ENCODE measurements around the gene EFTUD2.

EFTUD2 gene

DNA sequence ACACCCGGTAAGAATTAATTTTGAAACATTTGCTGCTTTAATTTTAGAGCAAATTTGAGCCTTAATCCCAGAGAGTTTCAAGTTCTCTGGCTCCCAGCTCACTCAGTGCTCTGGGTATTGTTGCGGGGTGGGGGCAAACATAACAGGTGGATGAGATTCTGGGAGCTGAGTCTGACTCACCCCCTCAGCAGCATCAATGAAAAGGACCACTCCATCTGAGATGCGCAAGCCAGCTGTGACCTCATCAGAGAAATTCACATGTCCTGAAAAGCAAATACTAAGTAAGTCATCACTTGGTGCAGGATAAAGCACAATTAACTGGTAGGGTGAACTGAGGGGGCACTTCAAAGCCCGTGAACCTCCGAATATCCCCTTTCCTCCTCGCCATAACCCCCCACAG, 19.9 kb downstream of the EFTUD2 start:
- Histone ChIP-seq H3K36me3 (ENCODE audit: insufficient read depth, low read length) (peaks cover 87% of the 10 kb centered on the region), H3K9me3 (ENCODE audit: low read length) (no peaks in the 10 kb centered on the region), H3K27ac (ENCODE audit: low read depth, low read length, poor library complexity, severe bottlenecking) (no peak overlapping the region), H3K9me2 (ENCODE audit: low read depth, low read length) (no peaks in the 10 kb centered on the region), H3K4me2 (ENCODE audit: low read length) (no peak overlapping the region), H3K27me3 (ENCODE audit: insufficient read depth, low read length) (no peaks in the 10 kb centered on the region), H4K20me1 (ENCODE audit: insufficient read depth, low read length) (no peaks in the 10 kb centered on the region), H3K9ac (ENCODE audit: low read length) (no peak overlapping the region), H3K79me2 (ENCODE audit: insufficient read depth, low read length) (no peaks in the 10 kb centered on the region), H3K4me3 (ENCODE audit: low read depth, low read length, poor library complexity, severe bottlenecking) (no peak overlapping the region), H3K4me1 (ENCODE audit: insufficient read depth, low read length, severe bottlenecking) (no peaks in the 10 kb centered on the region), H2AFZ (ENCODE audit: low read length) (no peak overlapping the region), H3F3A (ENCODE audit: insufficient read depth, low read length) (no peaks in the 10 kb centered on the region)
- no peak for TF ChIP-seq EZH2 (IDR thresholded peaks at IDR 0.05; ENCODE audit: borderline replicate concordance, low read length)
- TF ChIP-seq, protein P1, sequence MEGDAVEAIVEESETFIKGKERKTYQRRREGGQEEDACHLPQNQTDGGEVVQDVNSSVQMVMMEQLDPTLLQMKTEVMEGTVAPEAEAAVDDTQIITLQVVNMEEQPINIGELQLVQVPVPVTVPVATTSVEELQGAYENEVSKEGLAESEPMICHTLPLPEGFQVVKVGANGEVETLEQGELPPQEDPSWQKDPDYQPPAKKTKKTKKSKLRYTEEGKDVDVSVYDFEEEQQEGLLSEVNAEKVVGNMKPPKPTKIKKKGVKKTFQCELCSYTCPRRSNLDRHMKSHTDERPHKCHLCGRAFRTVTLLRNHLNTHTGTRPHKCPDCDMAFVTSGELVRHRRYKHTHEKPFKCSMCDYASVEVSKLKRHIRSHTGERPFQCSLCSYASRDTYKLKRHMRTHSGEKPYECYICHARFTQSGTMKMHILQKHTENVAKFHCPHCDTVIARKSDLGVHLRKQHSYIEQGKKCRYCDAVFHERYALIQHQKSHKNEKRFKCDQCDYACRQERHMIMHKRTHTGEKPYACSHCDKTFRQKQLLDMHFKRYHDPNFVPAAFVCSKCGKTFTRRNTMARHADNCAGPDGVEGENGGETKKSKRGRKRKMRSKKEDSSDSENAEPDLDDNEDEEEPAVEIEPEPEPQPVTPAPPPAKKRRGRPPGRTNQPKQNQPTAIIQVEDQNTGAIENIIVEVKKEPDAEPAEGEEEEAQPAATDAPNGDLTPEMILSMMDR (IDR thresholded peaks at IDR 0.05; ENCODE audit: low read length) = no peak

DNA sequence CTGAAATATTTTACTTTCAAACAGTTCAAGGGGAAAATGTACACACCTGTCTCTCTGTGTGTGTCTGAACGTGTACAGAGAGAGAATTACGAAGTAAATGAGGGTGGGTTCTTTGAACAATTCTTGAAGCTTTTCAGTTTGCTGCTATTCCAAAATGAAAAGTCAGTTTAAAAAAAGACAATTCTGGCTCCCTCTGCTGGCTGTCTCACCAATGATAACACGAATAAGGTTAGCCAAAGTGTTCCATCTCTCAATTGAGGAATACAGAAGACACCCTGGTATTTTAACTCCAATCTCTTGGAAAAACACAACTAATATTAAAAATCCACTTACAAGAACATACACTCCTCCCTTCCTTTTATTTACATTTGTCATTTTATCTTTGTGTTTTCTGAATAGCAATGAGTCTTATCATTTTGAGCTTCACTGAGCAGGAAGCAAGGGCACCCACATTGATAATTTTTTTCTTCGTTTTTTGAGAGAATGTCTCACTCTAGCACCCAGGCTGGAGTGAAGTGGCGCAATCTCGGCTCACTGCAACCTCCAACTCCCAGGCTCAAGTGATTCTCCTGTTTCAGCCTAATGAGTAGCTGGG, 20.5 kb downstream of the EFTUD2 start:
- peaks cover 86% of the 10 kb centered on the region for H3K36me3 ChIP-seq (ENCODE audit: insufficient read depth, low read length)
- H4K20me1 ChIP-seq (ENCODE audit: insufficient read depth, low read length) = no peaks in the 10 kb centered on the region
- H3F3A ChIP-seq (ENCODE audit: insufficient read depth, low read length) = no peaks in the 10 kb centered on the region
- no peaks in the 10 kb centered on the region for H3K4me1 ChIP-seq (ENCODE audit: insufficient read depth, low read length, severe bottlenecking)
- no peak overlapping the region for H3K9ac ChIP-seq (ENCODE audit: low read length)
- no peaks in the 10 kb centered on the region for H3K9me3 ChIP-seq (ENCODE audit: low read length)
- no peaks in the 10 kb centered on the region for H3K79me2 ChIP-seq (ENCODE audit: insufficient read depth, low read length)
- no peaks in the 10 kb centered on the region for H3K27me3 ChIP-seq (ENCODE audit: insufficient read depth, low read length)
- H2AFZ ChIP-seq (ENCODE audit: low read length) = no peak overlapping the region
- no peak overlapping the region for H3K4me2 ChIP-seq (ENCODE audit: low read length)
- H3K27ac ChIP-seq (ENCODE audit: low read depth, low read length, poor library complexity, severe bottlenecking) = no peak overlapping the region
- TF ChIP-seq, protein P1 (IDR thresholded peaks at IDR 0.05; ENCODE audit: low read length) = peak; percentile 68
- no peak for TF ChIP-seq EZH2 (IDR thresholded peaks at IDR 0.05; ENCODE audit: borderline replicate concordance, low read length)
- H3K9me2 ChIP-seq (ENCODE audit: low read depth, low read length) = no peaks in the 10 kb centered on the region
- H3K4me3 ChIP-seq (ENCODE audit: low read depth, low read length, poor library complexity, severe bottlenecking) = no peak overlapping the region

DNA sequence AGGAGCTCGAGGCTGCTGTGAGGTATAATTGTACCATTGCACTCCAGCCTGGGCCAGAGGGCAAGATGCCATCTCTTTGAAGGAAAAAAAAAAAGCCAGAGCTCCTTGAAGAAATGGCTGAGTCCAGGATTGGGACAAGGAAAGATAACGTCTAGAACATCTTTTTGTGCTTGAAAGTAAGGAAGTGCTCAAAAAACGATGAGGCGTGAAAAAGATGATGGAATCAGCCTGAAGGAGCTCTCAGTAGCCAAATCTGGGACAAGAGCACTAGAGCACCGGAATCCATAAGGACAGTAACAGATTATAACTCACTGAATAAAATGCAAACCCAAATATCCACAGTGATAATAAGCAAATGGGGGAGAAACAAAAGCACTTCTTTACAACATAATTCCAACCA, 22.1 kb downstream of the EFTUD2 start:
- no peak for TF ChIP-seq EZH2 (IDR thresholded peaks at IDR 0.05; ENCODE audit: borderline replicate concordance, low read length)
- TF ChIP-seq, protein P1 (IDR thresholded peaks at IDR 0.05; ENCODE audit: low read length) = no peak

More for the DNA sequence above, 22.1 kb downstream of the EFTUD2 start:
- no peak overlapping the region for H3K9ac ChIP-seq (ENCODE audit: low read length)
- no peaks in the 10 kb centered on the region for H3K4me1 ChIP-seq (ENCODE audit: insufficient read depth, low read length, severe bottlenecking)
- no peaks in the 10 kb centered on the region for H3K9me3 ChIP-seq (ENCODE audit: low read length)
- H3K4me2 ChIP-seq (ENCODE audit: low read length) = no peak overlapping the region
- no peak overlapping the region for H3K27ac ChIP-seq (ENCODE audit: low read depth, low read length, poor library complexity, severe bottlenecking)
- no peak overlapping the region for H2AFZ ChIP-seq (ENCODE audit: low read length)
- H3F3A ChIP-seq (ENCODE audit: insufficient read depth, low read length) = no peaks in the 10 kb centered on the region
- H3K4me3 ChIP-seq (ENCODE audit: low read depth, low read length, poor library complexity, severe bottlenecking) = no peak overlapping the region
- H3K36me3 ChIP-seq (ENCODE audit: insufficient read depth, low read length) = peaks cover 85% of the 10 kb centered on the region
- no peaks in the 10 kb centered on the region for H3K27me3 ChIP-seq (ENCODE audit: insufficient read depth, low read length)
- H3K79me2 ChIP-seq (ENCODE audit: insufficient read depth, low read length) = no peaks in the 10 kb centered on the region
- no peaks in the 10 kb centered on the region for H4K20me1 ChIP-seq (ENCODE audit: insufficient read depth, low read length)
- no peaks in the 10 kb centered on the region for H3K9me2 ChIP-seq (ENCODE audit: low read depth, low read length)
